Femur (tissue), 1 donor: ENCODE measurements around the gene MPRIP.
"Not testable (repeated sequence)": the region's sequence is repeated elsewhere in the genome, so short reads cannot be mapped to it uniquely, and the experiment has no call there.

Experiments
- DNase-seq: peaks from one replicate; pipeline ENCODE4 v3.0.0-alpha.2; 2017

MPRIP gene

GRCh38 chr17:17042384-17042736 is at the start of gene MPRIP:
Gene MPRIP, plus strand, starts transcription at chr17:17042457. Its CDS starts 392 bp downstream, at chr17:17042849.
- DNase-seq = no peak

- no peak for DNase-seq
These were observed 47.6 kb upstream of the MPRIP start for GRCh38 chr17:16994631-16995030.

- DNase-seq = no peak
These were observed 46.3 kb upstream of the MPRIP start for GRCh38 chr17:16995930-16996329.

- not testable (repeated sequence) for DNase-seq
These were observed 45.5 kb upstream of the MPRIP start for GRCh38 chr17:16996726-16997125.

- no peak for DNase-seq
These were observed 44.5 kb upstream of the MPRIP start for GRCh38 chr17:16997514-16998429.

GRCh38 chr17:16999931-17000625 is 42.2 kb upstream of the MPRIP start:
- DNase-seq = no peak

GRCh38 chr17:17001076-17001777 is 41.0 kb upstream of the MPRIP start:
- DNase-seq = no peak

GRCh38 chr17:17001874-17002520 is 40.3 kb upstream of the MPRIP start:
- DNase-seq = peak; percentile 84

- DNase-seq = not testable (repeated sequence)
These were observed 39.2 kb upstream of the MPRIP start for GRCh38 chr17:17002731-17003715.

GRCh38 chr17:17004251-17004996 is 37.8 kb upstream of the MPRIP start:
- no peak for DNase-seq

GRCh38 chr17:17004997-17005614 is 37.2 kb upstream of the MPRIP start:
- not testable (repeated sequence) for DNase-seq

GRCh38 chr17:17007891-17008290 is 34.4 kb upstream of the MPRIP start:
- not testable (repeated sequence) for DNase-seq

GRCh38 chr17:17008621-17009397 is 33.4 kb upstream of the MPRIP start:
- not testable (repeated sequence) for DNase-seq

- not testable (repeated sequence) for DNase-seq
These were observed 32.3 kb upstream of the MPRIP start for GRCh38 chr17:17009972-17010371.

- DNase-seq = not testable (repeated sequence)
These were observed 31.7 kb upstream of the MPRIP start for GRCh38 chr17:17010545-17011034.

- not testable (repeated sequence) for DNase-seq
These were observed 31.0 kb upstream of the MPRIP start for GRCh38 chr17:17011043-17011907.

GRCh38 chr17:17013828-17014747 is 28.2 kb upstream of the MPRIP start:
- not testable (repeated sequence) for DNase-seq
